Osteoblast (primary cell): ENCODE measurements around the gene CDH6. TPM values are rescaled to one million over a fixed set of nuclear protein-coding genes. Genes with fewer than 3 reads are reported as not detected.

ENCODE experiments used
- DNase-seq: peaks from one replicate; pipeline ENCODE4 v3.0.0; 2011; ENCODE audit warnings: low spot score, mixed read lengths; ENCODE audit not compliant: insufficient read length; ENCODE audit errors: missing footprints
- H2AFZ ChIP-seq: 2 replicates; pipeline ENCODE4 v1.6.0; 2011; ENCODE audit warnings: mild to moderate bottlenecking, low read length
- H3K27ac ChIP-seq: 2 replicates; pipeline ENCODE4 v1.5.1; 2011; ENCODE audit warnings: mild to moderate bottlenecking, low read depth, low read length, moderate library complexity
- H3K27me3 ChIP-seq: 2 replicates; pipeline ENCODE4 v1.6.0; 2012; ENCODE audit warnings: mild to moderate bottlenecking, control low read depth, inconsistent platforms, low read length, moderate library complexity; ENCODE audit not compliant: insufficient read depth
- H3K36me3 ChIP-seq: 2 replicates; pipeline ENCODE4 v1.5.1; 2011; ENCODE audit warnings: mild to moderate bottlenecking, low read length, control low read depth, moderate library complexity; ENCODE audit not compliant: insufficient read depth
- H3K4me1 ChIP-seq: 2 replicates; pipeline ENCODE4 v1.5.1; 2011; ENCODE audit warnings: mild to moderate bottlenecking, low read length, control low read depth, moderate library complexity; ENCODE audit not compliant: insufficient read depth
- H3K4me2 ChIP-seq: 2 replicates; pipeline ENCODE4 v1.6.0; 2011; ENCODE audit warnings: mild to moderate bottlenecking, low read length; ENCODE audit not compliant: insufficient read depth
- H3K4me3 ChIP-seq: fragments of 200-600 bp; sonication (generic); 3 replicates; pipeline ENCODE4 v1.5.1; 2012; ENCODE audit warnings: mild to moderate bottlenecking, low read length, inconsistent platforms; ENCODE audit not compliant: insufficient read depth
- H3K79me2 ChIP-seq: 2 replicates; pipeline ENCODE4 v1.6.0; 2012; ENCODE audit warnings: mild to moderate bottlenecking, low read length, control low read depth, inconsistent platforms; ENCODE audit not compliant: insufficient read depth
- H3K9me3 ChIP-seq: 2 replicates; pipeline ENCODE4 v1.5.1; 2011; ENCODE audit warnings: low read depth, low read length, control low read depth
- H4K20me1 ChIP-seq: 2 replicates; pipeline ENCODE4 v1.6.0; 2012; ENCODE audit warnings: mild to moderate bottlenecking, low read length, control low read depth; ENCODE audit not compliant: insufficient read depth
- CTCF ChIP-seq: IDR thresholded peaks from 2 replicates; pipeline ENCODE4 v1.5.1; 2011; ENCODE audit warnings: mild to moderate bottlenecking, low read depth, low read length, moderate library complexity; ENCODE audit errors: extremely low read depth
- total RNA-seq: library from RNA; depleted of rRNA; stranded (reverse); fragments of >200 nt; gene quantifications from 2 replicates; pipeline ENCODE4 v1.2.3, GENCODE V29; 2012

Gene CDH6
- total RNA-seq, 1 donor = 16.3 TPM

GRCh38 chr5:31232273-31232888, 38.9 kb downstream of the CDH6 start:
- H3K9me3 ChIP-seq = no peaks in the 10 kb centered on the region
- peaks cover 19% of the 10 kb centered on the region for H3K4me1 ChIP-seq
- H3K27me3 ChIP-seq = no peaks in the 10 kb centered on the region
- TF ChIP-seq CTCF = peak; percentile 83
- H3K79me2 ChIP-seq = no peaks in the 10 kb centered on the region
- H2AFZ ChIP-seq = no peak overlapping the region
- no peaks in the 10 kb centered on the region for H3K36me3 ChIP-seq
- peak; percentile 83 for DNase-seq
- H3K4me2 ChIP-seq = no peak overlapping the region
- H3K4me3 ChIP-seq = no peak overlapping the region
- no peak overlapping the region for H3K27ac ChIP-seq
- no peaks in the 10 kb centered on the region for H4K20me1 ChIP-seq

GRCh38 chr5:31235381-31235780, 41.9 kb downstream of the CDH6 start:
- Histone ChIP-seq H3K79me2 (no peaks in the 10 kb centered on the region), H3K27me3 (no peaks in the 10 kb centered on the region), H2AFZ (peak overlapping the region; percentile 33), H4K20me1 (no peaks in the 10 kb centered on the region), H3K4me3 (no peak overlapping the region), H3K36me3 (no peaks in the 10 kb centered on the region), H3K9me3 (no peaks in the 10 kb centered on the region), H3K27ac (no peak overlapping the region), H3K4me2 (no peak overlapping the region), H3K4me1 (peaks cover 19% of the 10 kb centered on the region)
- no peak for DNase-seq
- no peak for TF ChIP-seq CTCF

- H3K4me2 ChIP-seq = no peak overlapping the region
- no peak overlapping the region for H2AFZ ChIP-seq
- H3K79me2 ChIP-seq = no peaks in the 10 kb centered on the region
- no peak for DNase-seq
- peaks cover 12% of the 10 kb centered on the region for H3K4me1 ChIP-seq
- no peaks in the 10 kb centered on the region for H4K20me1 ChIP-seq
- no peaks in the 10 kb centered on the region for H3K9me3 ChIP-seq
- H3K4me3 ChIP-seq = no peak overlapping the region
- no peaks in the 10 kb centered on the region for H3K36me3 ChIP-seq
- H3K27ac ChIP-seq = no peak overlapping the region
- TF ChIP-seq CTCF = no peak
- no peaks in the 10 kb centered on the region for H3K27me3 ChIP-seq
Measured at GRCh38 chr5:31236339-31236738, 42.9 kb downstream of the CDH6 start.

GRCh38 chr5:31237174-31237573, 43.7 kb downstream of the CDH6 start:
- Histone ChIP-seq H3K36me3 (no peaks in the 10 kb centered on the region), H3K79me2 (no peaks in the 10 kb centered on the region), H3K4me1 (peaks cover 4% of the 10 kb centered on the region), H2AFZ (no peak overlapping the region), H3K27me3 (no peaks in the 10 kb centered on the region), H3K9me3 (no peaks in the 10 kb centered on the region), H3K4me3 (no peak overlapping the region), H3K27ac (no peak overlapping the region), H3K4me2 (no peak overlapping the region), H4K20me1 (no peaks in the 10 kb centered on the region)
- DNase-seq = peak; percentile 30
- peak; percentile 16 for TF ChIP-seq CTCF
